Measurements from ENCODE around the gene CRABP1.

The CRABP1 gene

DNA sequence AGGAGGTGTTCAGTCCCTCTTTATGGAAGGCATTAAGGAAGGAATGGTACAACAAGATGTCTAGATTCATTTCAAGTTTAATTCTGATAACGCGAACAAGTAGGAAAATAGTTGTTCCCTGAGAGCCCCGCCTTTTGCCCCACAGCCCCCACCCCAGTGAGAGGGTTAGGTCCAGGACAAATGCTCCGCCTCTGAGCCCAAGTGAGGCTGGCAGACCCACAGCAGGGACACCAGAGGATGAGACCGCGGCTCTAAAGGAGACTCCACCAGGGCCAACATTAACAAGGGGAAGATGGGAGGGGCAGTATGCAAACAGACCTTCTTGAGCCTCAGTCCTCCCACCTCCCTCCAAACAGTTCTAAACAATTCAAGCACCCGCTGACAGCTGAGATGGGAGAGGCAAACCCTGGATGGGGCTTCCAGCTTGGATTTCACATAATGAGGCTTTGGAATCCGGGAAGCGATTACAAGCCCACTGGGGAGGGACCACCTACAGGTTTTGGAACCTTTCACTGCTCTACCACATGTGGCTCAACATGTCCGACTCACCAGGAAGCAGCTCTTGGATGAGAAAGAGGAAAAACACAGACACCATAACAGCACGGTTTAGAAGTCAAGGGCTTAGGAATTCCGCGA is 54.9 kb downstream of the CRABP1 start:
- Histone ChIP-seq H3K27me3 (no peaks in the 10 kb centered on the region), H3K36me3 (no peaks in the 10 kb centered on the region), H3K4me3 (ENCODE audit: low read depth, low read length) (no peak overlapping the region), H3K9me3 (no peaks in the 10 kb centered on the region), H3K4me1 (peaks cover 2% of the 10 kb centered on the region; the same call in 1 of the 2 replicates)
- no peak for DNase-seq
- TF ChIP-seq, protein P1, sequence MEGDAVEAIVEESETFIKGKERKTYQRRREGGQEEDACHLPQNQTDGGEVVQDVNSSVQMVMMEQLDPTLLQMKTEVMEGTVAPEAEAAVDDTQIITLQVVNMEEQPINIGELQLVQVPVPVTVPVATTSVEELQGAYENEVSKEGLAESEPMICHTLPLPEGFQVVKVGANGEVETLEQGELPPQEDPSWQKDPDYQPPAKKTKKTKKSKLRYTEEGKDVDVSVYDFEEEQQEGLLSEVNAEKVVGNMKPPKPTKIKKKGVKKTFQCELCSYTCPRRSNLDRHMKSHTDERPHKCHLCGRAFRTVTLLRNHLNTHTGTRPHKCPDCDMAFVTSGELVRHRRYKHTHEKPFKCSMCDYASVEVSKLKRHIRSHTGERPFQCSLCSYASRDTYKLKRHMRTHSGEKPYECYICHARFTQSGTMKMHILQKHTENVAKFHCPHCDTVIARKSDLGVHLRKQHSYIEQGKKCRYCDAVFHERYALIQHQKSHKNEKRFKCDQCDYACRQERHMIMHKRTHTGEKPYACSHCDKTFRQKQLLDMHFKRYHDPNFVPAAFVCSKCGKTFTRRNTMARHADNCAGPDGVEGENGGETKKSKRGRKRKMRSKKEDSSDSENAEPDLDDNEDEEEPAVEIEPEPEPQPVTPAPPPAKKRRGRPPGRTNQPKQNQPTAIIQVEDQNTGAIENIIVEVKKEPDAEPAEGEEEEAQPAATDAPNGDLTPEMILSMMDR (IDR thresholded peaks at IDR 0.05; ENCODE audit: low read depth, low read length), result no peak

DNA sequence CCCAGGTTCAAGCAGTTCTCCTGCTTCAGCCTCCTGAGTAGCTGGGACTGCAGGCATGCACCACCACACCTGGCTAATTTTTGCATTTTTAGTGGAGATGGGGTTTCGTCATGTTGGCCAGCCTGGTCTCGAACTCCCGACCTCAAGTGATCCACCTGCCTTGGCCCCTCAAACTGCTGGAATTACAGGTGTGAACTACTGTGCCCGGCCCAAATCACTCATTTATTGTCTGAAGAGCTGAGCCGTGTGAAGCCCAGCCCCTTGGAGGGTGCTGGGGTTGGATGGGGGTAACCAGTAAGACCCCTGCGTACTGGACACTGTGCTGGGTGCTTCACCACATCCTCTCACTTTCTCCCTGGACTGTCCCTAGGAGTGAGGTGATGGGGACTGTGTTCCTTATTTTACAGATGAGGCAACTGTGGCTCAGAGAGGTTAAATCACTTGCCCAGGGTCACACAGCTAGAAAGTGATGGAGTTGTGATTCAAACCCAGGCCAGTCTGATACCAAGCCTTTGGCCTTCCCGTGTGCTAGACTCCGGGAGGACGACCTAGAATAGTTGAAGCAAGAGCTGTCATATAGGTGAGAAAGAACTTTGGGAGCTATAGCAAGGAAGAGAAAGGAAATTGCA is 56.1 kb downstream of the CRABP1 start:
- H3K9me3 ChIP-seq, result no peaks in the 10 kb centered on the region
- TF ChIP-seq, protein P1 (IDR thresholded peaks at IDR 0.05; ENCODE audit: low read depth, low read length), result no peak
- H3K27me3 ChIP-seq, result no peaks in the 10 kb centered on the region
- peaks cover 2% of the 10 kb centered on the region; the same call in 1 of the 2 replicates for H3K4me1 ChIP-seq
- no peaks in the 10 kb centered on the region for H3K36me3 ChIP-seq
- H3K4me3 ChIP-seq (ENCODE audit: low read depth, low read length), result no peak overlapping the region
- no peak for DNase-seq

DNA sequence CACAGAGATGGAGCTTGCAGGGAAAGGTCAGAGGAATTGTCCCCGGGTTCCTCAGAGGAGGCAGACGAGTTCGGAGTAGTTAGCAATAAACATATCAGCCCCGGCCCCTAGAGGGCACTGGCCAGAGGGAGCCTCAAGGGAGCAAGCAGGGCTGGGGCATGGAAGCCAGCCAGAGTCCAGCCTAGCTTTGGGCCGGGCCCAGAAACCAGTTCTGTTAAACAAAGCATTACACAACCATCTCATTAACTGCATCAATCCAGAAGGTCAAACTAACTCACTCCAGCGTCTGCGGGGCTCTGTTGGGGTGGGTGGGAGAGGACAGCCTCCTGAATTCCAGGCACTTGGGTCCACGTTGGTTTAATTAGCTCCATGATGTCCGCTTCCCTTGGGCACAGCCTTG is 56.8 kb downstream of the CRABP1 start:
- Histone ChIP-seq H3K9me3 (no peaks in the 10 kb centered on the region), H3K4me1 (peaks cover 2% of the 10 kb centered on the region; the same call in 1 of the 2 replicates), H3K36me3 (no peaks in the 10 kb centered on the region), H3K4me3 (ENCODE audit: low read depth, low read length) (no peak overlapping the region), H3K27me3 (no peaks in the 10 kb centered on the region)
- DNase-seq, result no peak
- TF ChIP-seq, protein P1 (IDR thresholded peaks at IDR 0.05; ENCODE audit: low read depth, low read length), result peak; percentile 15; the same call in 1 of the 2 replicates

DNA sequence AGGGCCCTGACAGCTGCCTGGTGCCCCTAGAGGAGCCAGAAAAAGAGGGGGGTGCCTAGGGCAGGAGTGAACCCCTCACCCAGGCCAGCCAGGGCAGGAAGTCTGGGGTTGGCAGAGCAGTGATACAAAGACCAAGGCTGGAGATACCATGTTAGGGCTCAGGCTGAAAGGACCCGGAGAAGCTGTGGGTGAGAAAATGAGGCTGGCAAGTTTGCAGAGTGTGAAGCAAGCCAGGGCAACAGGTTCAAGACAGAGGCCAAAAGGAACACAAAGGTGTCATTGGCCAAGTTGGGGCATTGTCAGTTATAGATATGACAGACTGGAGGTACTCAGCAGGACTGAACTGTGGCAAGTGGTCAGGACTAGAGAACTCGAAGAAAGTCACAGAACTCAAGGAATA is 57.2 kb downstream of the CRABP1 start:
- TF ChIP-seq, protein P1 (IDR thresholded peaks at IDR 0.05; ENCODE audit: low read depth, low read length), result no peak
- H3K4me3 ChIP-seq (ENCODE audit: low read depth, low read length), result no peak overlapping the region
- DNase-seq, result no peak
- H3K27me3 ChIP-seq, result no peaks in the 10 kb centered on the region
- H3K9me3 ChIP-seq, result no peaks in the 10 kb centered on the region
- no peaks in the 10 kb centered on the region; the same call in 1 of the 2 replicates for H3K4me1 ChIP-seq
- no peaks in the 10 kb centered on the region for H3K36me3 ChIP-seq
